Lung (tissue), 12 donors: Measurements from ENCODE around the gene AIRE. TPM values are rescaled to one million over a fixed set of nuclear protein-coding genes. Genes with fewer than 3 reads are reported as not detected.

Source experiments
- ATAC-seq: fragments of 200-7000 bp; cut with Tn5 transposase; one replicate; pipeline ENCODE4 v1.9.1; 2020; ENCODE audit warnings: moderate number of reproducible peaks; ENCODE audit not compliant: insufficient read depth, low FRiP score
- DNase-seq, 3 donors: peaks; one replicate each; pipeline ENCODE4 v3.0.0-alpha.2; 2013 to 2017
- H3K27ac ChIP-seq, 2 donors: one replicate each; pipeline ENCODE4 v1.5.1; 2013; ENCODE audit warnings: mild to moderate bottlenecking in 2 of 2, moderate library complexity in 2 of 2, control low read depth in 1 of 2, inconsistent platforms in 1 of 2, low read depth in 1 of 2, low read length in 1 of 2
- H3K27me3 ChIP-seq, 3 donors: one replicate each; pipeline ENCODE4 v1.5.1; 2013; ENCODE audit warnings: low read length in 2 of 3; ENCODE audit not compliant: control insufficient read depth in 3 of 3, insufficient read depth in 3 of 3
- H3K36me3 ChIP-seq, 4 donors: one replicate each; pipeline ENCODE4 v1.5.1; 2013; ENCODE audit warnings: low read length in 4 of 4, mild to moderate bottlenecking in 1 of 4, moderate library complexity in 1 of 4; ENCODE audit not compliant: control insufficient read depth in 4 of 4, insufficient read depth in 4 of 4
- H3K4me1 ChIP-seq, 5 donors: one replicate each; pipeline ENCODE4 v1.5.1; 2013; ENCODE audit warnings: low read length in 5 of 5, mild to moderate bottlenecking in 2 of 5, moderate library complexity in 1 of 5; ENCODE audit not compliant: control insufficient read depth in 5 of 5, insufficient read depth in 5 of 5
- H3K4me3 ChIP-seq: one replicate; pipeline ENCODE4 v1.5.1; 2013; ENCODE audit warnings: mild to moderate bottlenecking, control low read depth, moderate library complexity
- H3K9ac ChIP-seq, 2 donors: one replicate each; pipeline ENCODE4 v1.5.1; 2013; ENCODE audit warnings: low read length in 2 of 2, control low read depth in 1 of 2; ENCODE audit not compliant: insufficient read depth in 1 of 2
- H3K9me3 ChIP-seq, 4 donors: one replicate each; pipeline ENCODE4 v1.5.1; 2013; ENCODE audit warnings: low read length in 3 of 4, mild to moderate bottlenecking in 1 of 4, moderate library complexity in 1 of 4; ENCODE audit not compliant: control insufficient read depth in 4 of 4, insufficient read depth in 3 of 4
- WGBS, 2 donors: extraction: QIAGEN DNeasy Blood & Tissue Kit; methylation state at CpG; one replicate each; pipeline ENCODE4 v1.1.7; 2013; 5-methylcytosine and 5-hydroxymethylcytosine counted together
- polyA plus RNA-seq, 2 donors: library from polyadenylated mRNA; stranded (reverse); fragments of 200-250 nt; gene quantifications; one replicate each; pipeline ENCODE4 v1.2.1, GENCODE V29; 2013
- total RNA-seq, 2 donors: library from RNA; depleted of rRNA in 1 of 2; stranded (reverse); fragments of >200 nt in 1 of 2; gene quantifications; one replicate each; pipeline ENCODE4 v1.2.1, GENCODE V29; 2014 to 2021
- TF ChIP-seq, protein P1 (sequence below): IDR thresholded peaks from 2 replicates; pipeline ENCODE4 v1.5.1; 2012; ENCODE audit warnings: mild to moderate bottlenecking; ENCODE audit errors: control extremely low read depth, extremely low read depth
- donor health status: control.
- donor health status: control.
- donor health status: Bipolar disorder and iron deficiency.
- donor health status: healthy.
- donor health status: DM: yes; HTN: yes; CAD: no.

The AIRE gene
- total and polyA plus RNA-seq, 4 donors: 0.37 TPM; not detected in 3

GRCh38 chr21:44320847-44321246, 35.2 kb downstream of the AIRE start:
- TF ChIP-seq, protein P1, sequence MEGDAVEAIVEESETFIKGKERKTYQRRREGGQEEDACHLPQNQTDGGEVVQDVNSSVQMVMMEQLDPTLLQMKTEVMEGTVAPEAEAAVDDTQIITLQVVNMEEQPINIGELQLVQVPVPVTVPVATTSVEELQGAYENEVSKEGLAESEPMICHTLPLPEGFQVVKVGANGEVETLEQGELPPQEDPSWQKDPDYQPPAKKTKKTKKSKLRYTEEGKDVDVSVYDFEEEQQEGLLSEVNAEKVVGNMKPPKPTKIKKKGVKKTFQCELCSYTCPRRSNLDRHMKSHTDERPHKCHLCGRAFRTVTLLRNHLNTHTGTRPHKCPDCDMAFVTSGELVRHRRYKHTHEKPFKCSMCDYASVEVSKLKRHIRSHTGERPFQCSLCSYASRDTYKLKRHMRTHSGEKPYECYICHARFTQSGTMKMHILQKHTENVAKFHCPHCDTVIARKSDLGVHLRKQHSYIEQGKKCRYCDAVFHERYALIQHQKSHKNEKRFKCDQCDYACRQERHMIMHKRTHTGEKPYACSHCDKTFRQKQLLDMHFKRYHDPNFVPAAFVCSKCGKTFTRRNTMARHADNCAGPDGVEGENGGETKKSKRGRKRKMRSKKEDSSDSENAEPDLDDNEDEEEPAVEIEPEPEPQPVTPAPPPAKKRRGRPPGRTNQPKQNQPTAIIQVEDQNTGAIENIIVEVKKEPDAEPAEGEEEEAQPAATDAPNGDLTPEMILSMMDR: no peak
- Histone ChIP-seq H3K9ac (no peak overlapping the region), H3K9me3 (peaks cover 0 to 1% (median 0%) of the 10 kb centered on the region in 4 donors), H3K27me3 (no peaks in the 10 kb centered on the region), H3K36me3 (peaks cover 3 to 88% (median 15%) of the 10 kb centered on the region in 4 donors), H3K27ac (no peak overlapping the region), H3K4me1 (peaks cover 0 to 8% (median 0%) of the 10 kb centered on the region in 5 donors), H3K4me3 (no peak overlapping the region)
- no peak for DNase-seq
- no peak for ATAC-seq
- WGBS, 2 donors: 95 to 97% methylated on average over 13 of the region's 13 CpGs

- no peaks in the 10 kb centered on the region for H3K9me3 ChIP-seq
- no peak overlapping the region for H3K9ac ChIP-seq
- TF ChIP-seq, protein P1: no peak
- DNase-seq (no peak), ATAC-seq (no peak)
- H3K27me3 ChIP-seq: no peaks in the 10 kb centered on the region
- peaks cover 3 to 88% (median 13%) of the 10 kb centered on the region in 4 donors for H3K36me3 ChIP-seq
- H3K4me3 ChIP-seq: no peak overlapping the region
- 95% methylated on average over 18 to 23 of the region's 23 CpGs for WGBS, 2 donors
- peaks cover 0 to 7% (median 0%) of the 10 kb centered on the region in 5 donors for H3K4me1 ChIP-seq
- no peak overlapping the region for H3K27ac ChIP-seq
These were observed 36.3 kb downstream of the AIRE start for GRCh38 chr21:44321846-44322450.

DNA sequence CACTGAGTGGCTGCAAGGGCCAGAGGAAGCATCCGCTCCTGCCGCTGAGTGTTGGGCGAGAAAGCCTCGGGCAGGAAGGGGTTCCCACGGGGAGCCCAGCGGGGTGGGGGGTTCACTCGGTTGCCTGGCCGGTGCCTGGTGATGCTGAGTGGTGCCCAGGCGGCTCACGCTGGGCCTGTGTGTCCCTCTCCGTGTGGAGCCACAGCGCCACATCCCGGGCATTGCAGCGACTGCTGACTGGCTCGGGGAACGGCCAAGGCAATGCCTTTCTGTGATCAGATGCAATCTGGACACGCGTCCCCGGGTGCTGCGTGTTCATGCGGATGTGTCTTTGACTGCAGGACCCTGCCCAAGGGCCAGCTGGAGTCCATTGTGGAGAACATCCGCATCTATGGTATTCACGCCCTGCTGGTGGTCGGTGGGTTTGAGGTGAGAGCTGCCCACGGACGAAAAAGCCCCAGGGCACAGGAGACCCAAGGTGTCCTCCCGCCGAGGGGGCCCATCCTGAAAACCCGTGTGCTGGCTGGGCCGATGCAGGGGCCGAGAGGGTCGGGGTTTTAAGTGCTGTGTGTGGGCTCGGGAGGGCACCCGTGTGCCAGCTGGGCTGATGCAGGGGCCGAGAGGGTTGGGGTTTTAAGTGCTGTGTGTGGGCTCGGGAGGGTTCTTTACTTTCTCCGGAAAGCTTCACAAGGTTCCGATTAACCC, 37.1 kb downstream of the AIRE start:
- Histone ChIP-seq H3K9ac (no peak overlapping the region), H3K27me3 (no peaks in the 10 kb centered on the region), H3K36me3 (peaks cover 0 to 87% (median 15%) of the 10 kb centered on the region in 4 donors), H3K4me3 (no peak overlapping the region), H3K27ac (no peak overlapping the region), H3K4me1 (no peaks in the 10 kb centered on the region), H3K9me3 (no peaks in the 10 kb centered on the region)
- DNase-seq (no peak), ATAC-seq (no peak)
- WGBS, 2 donors: 94% methylated on average over 38 of the region's 38 CpGs
- TF ChIP-seq, protein P1: no peak
